H9 (cell line): Measurements from ENCODE around the gene VTCN1. TPM values are rescaled to one million over a fixed set of nuclear protein-coding genes. Genes with fewer than 3 reads are reported as not detected.

Experiments used
- DNase-seq: peaks from one replicate; pipeline ENCODE4 v3.0.0-alpha.2; 2017
- H2AFZ ChIP-seq: one replicate; pipeline ENCODE4 v1.6.1; 2013; ENCODE audit warnings: mild to moderate bottlenecking, low read length, control low read depth, moderate library complexity
- H2AK5ac ChIP-seq: 2 replicates; pipeline ENCODE4 v1.6.1; 2013; ENCODE audit warnings: low read length, control low read depth, mixed read lengths; ENCODE audit not compliant: insufficient read length
- H2BK120ac ChIP-seq: one replicate; pipeline ENCODE4 v1.6.1; 2013; ENCODE audit warnings: low read depth, mild to moderate bottlenecking, low read length, control low read depth, inconsistent platforms; ENCODE audit not compliant: poor library complexity, severe bottlenecking
- H2BK12ac ChIP-seq: 2 replicates; pipeline ENCODE4 v1.6.1; 2013; ENCODE audit warnings: low read length, control low read depth, mixed read lengths, low read depth; ENCODE audit not compliant: insufficient read length
- H2BK15ac ChIP-seq: 2 replicates; pipeline ENCODE4 v1.6.1; 2013; ENCODE audit warnings: low read depth, low read length, control low read depth
- H2BK20ac ChIP-seq: one replicate; pipeline ENCODE4 v1.6.1; 2013; ENCODE audit warnings: low read depth, mild to moderate bottlenecking, low read length, control low read depth, inconsistent platforms; ENCODE audit not compliant: poor library complexity, severe bottlenecking
- H2BK5ac ChIP-seq: 2 replicates; pipeline ENCODE4 v1.6.1; 2013; ENCODE audit warnings: low read length, control low read depth, mixed read lengths; ENCODE audit not compliant: insufficient read length
- H3K14ac ChIP-seq: 2 replicates; pipeline ENCODE4 v1.6.1; 2013; ENCODE audit warnings: low read length, control low read depth; ENCODE audit not compliant: insufficient read depth
- H3K18ac ChIP-seq: 2 replicates; pipeline ENCODE4 v1.6.1; 2013; ENCODE audit warnings: low read depth, mild to moderate bottlenecking, mixed read lengths, low read length, control low read depth; ENCODE audit not compliant: insufficient read length
- H3K23ac ChIP-seq: 2 replicates; pipeline ENCODE4 v1.6.1; 2013; ENCODE audit warnings: low read length, control low read depth, mixed read lengths, low read depth; ENCODE audit not compliant: insufficient read length
- H3K23me2 ChIP-seq: 2 replicates; pipeline ENCODE4 v1.6.1; 2013; ENCODE audit warnings: low read depth, mild to moderate bottlenecking, mixed read lengths, low read length, control low read depth; ENCODE audit not compliant: insufficient read length, poor library complexity, severe bottlenecking
- H3K27ac ChIP-seq: 2 replicates; pipeline ENCODE4 v1.5.1; 2013; ENCODE audit warnings: low read length, control low read depth, mixed read lengths, low read depth; ENCODE audit not compliant: insufficient read length
- H3K27me3 ChIP-seq: 2 replicates; pipeline ENCODE4 v1.6.1; 2013; ENCODE audit warnings: low read length, control low read depth, inconsistent platforms; ENCODE audit not compliant: insufficient read depth
- H3K4ac ChIP-seq: 2 replicates; pipeline ENCODE4 v1.6.1; 2013; ENCODE audit warnings: low read depth, mild to moderate bottlenecking, control low read depth, inconsistent platforms, low read length, moderate library complexity
- H3K4me1 ChIP-seq: 2 replicates; pipeline ENCODE4 v1.6.1; 2013; ENCODE audit warnings: low read length, control low read depth, inconsistent platforms; ENCODE audit not compliant: insufficient read depth
- H3K4me2 ChIP-seq: 2 replicates; pipeline ENCODE4 v1.6.1; 2013; ENCODE audit warnings: low read length, control low read depth, mixed read lengths; ENCODE audit not compliant: insufficient read length, insufficient read depth
- H3K56ac ChIP-seq: 2 replicates; pipeline ENCODE4 v1.6.1; 2013; ENCODE audit warnings: low read depth, mild to moderate bottlenecking, mixed read lengths, low read length, control low read depth; ENCODE audit not compliant: insufficient read length
- H3K79me1 ChIP-seq: 2 replicates; pipeline ENCODE4 v1.6.1; 2013; ENCODE audit warnings: low read depth, mild to moderate bottlenecking, moderate library complexity, low read length, control low read depth, inconsistent platforms; ENCODE audit not compliant: insufficient read depth, poor library complexity, severe bottlenecking
- H3K79me2 ChIP-seq: 2 replicates; pipeline ENCODE4 v1.6.1; 2013; ENCODE audit warnings: low read length, control low read depth, inconsistent platforms; ENCODE audit not compliant: insufficient read depth
- H3K9ac ChIP-seq: 2 replicates; pipeline ENCODE4 v1.6.1; 2013; ENCODE audit warnings: low read length, control low read depth, mixed read lengths; ENCODE audit not compliant: insufficient read length; ENCODE audit errors: extremely low read depth
- H3K9me3 ChIP-seq: one replicate; pipeline ENCODE4 v1.6.1; 2013; ENCODE audit warnings: low read depth, low read length, inconsistent platforms; ENCODE audit not compliant: control insufficient read depth
- H3T11ph ChIP-seq: one replicate; pipeline ENCODE4 v1.6.1; 2013; ENCODE audit warnings: mild to moderate bottlenecking, low read length, control low read depth, inconsistent platforms
- H4K20me1 ChIP-seq: one replicate; pipeline ENCODE4 v1.6.1; 2013; ENCODE audit not compliant: control insufficient read depth, insufficient read length, insufficient read depth
- H4K5ac ChIP-seq: 2 replicates; pipeline ENCODE4 v1.6.1; 2013; ENCODE audit warnings: low read depth, mild to moderate bottlenecking, mixed read lengths, low read length, control low read depth; ENCODE audit not compliant: insufficient read length
- H4K8ac ChIP-seq: replicated peaks from 2 replicates; pipeline ENCODE4 v1.6.1; 2013; ENCODE audit warnings: low read length, control low read depth, mixed read lengths, low read depth; ENCODE audit not compliant: insufficient read length
- H4K91ac ChIP-seq: 2 replicates; pipeline ENCODE4 v1.6.1; 2013; ENCODE audit warnings: low read depth, mild to moderate bottlenecking, moderate library complexity, mixed read lengths, low read length, control low read depth; ENCODE audit not compliant: insufficient read length
- H3K27ac Mint-ChIP-seq, 3 experiments: 2 replicates in 2 of 3; 3 replicates in 1 of 3; pipeline ENCODE4 v1.8.0; 2020 to 2021; ENCODE audit warnings: mixed read lengths in 3 of 3, mild to moderate bottlenecking in 1 of 3, moderate library complexity in 1 of 3
- H3K27me3 Mint-ChIP-seq: 2 replicates; pipeline ENCODE4 v1.8.0; 2021; ENCODE audit warnings: low read depth, mild to moderate bottlenecking, moderate library complexity, mixed read lengths
- H3K36me3 Mint-ChIP-seq, 3 experiments: 2 replicates in 2 of 3; 3 replicates in 1 of 3; pipeline ENCODE4 v1.8.0; 2020 to 2021; ENCODE audit warnings: low read depth in 3 of 3, mixed read lengths in 3 of 3; ENCODE audit not compliant: insufficient read depth in 1 of 3
- H3K4me1 Mint-ChIP-seq, 2 experiments: 2 replicates each; pipeline ENCODE4 v1.8.0; 2020; ENCODE audit warnings: mixed read lengths in 2 of 2
- H3K4me3 Mint-ChIP-seq, 2 experiments: 2 replicates in 1 of 2; 3 replicates in 1 of 2; pipeline ENCODE4 v1.8.0; 2020 to 2021; ENCODE audit warnings: mild to moderate bottlenecking in 2 of 2, mixed read lengths in 2 of 2, moderate library complexity in 1 of 2
- H3K9me3 Mint-ChIP-seq, 2 experiments: 2 replicates in 1 of 2; 3 replicates in 1 of 2; pipeline ENCODE4 v1.8.0; 2020; ENCODE audit warnings: mild to moderate bottlenecking in 2 of 2, mixed read lengths in 2 of 2, moderate library complexity in 1 of 2
- CTCF ChIP-seq: fragments of 200-600 bp; sonication (generic); conservative IDR thresholded peaks from 3 replicates; pipeline ENCODE4 v1.8.0; 2021; ENCODE audit warnings: antibody characterized with exemption, mild to moderate bottlenecking
- WGBS: extraction: QIAGEN DNeasy Blood & Tissue Kit; methylation state at CpG from one replicate; pipeline ENCODE4 v1.1.7; 2013; ENCODE audit warnings: missing lambda C conversion rate, low lambda C conversion rate, mixed read lengths; ENCODE audit not compliant: insufficient read length; ENCODE audit errors: extremely low coverage; 5-methylcytosine and 5-hydroxymethylcytosine counted together
- total RNA-seq: library from RNA; stranded (reverse); gene quantifications from 2 replicates; pipeline ENCODE4 v1.2.1, GENCODE V29; 2021

Gene VTCN1
- total RNA-seq, 1 experiment from 2014 or later: 0.33 TPM

GRCh38 chr1:117112047-117112717 is 98.5 kb downstream of the VTCN1 start:
- Histone ChIP-seq H3K4me2 (no peak overlapping the region), H3K23ac (no peak overlapping the region), H2BK5ac (no peak overlapping the region), H4K20me1 (no peaks in the 10 kb centered on the region), H2BK15ac (no peak overlapping the region), H3K27me3 (no peaks in the 10 kb centered on the region), H2AK5ac (no peak overlapping the region), H3K9me3 (no peaks in the 10 kb centered on the region), H3K18ac (no peak overlapping the region), H3K79me2 (no peaks in the 10 kb centered on the region), H3K56ac (no peak overlapping the region), H3K4me1 (peaks cover 4% of the 10 kb centered on the region; the same call in 1 of the 2 replicates), H2BK12ac (no peak overlapping the region), H3T11ph (no peak overlapping the region), H3K79me1 (no peaks in the 10 kb centered on the region), H3K14ac (no peak overlapping the region), H4K5ac (no peak overlapping the region), H4K8ac (no peak overlapping the region), H2BK20ac (no peak overlapping the region), H2AFZ (no peak overlapping the region), H3K9ac (no peak overlapping the region), H3K27ac (no peak overlapping the region), H3K4ac (no peak overlapping the region; the same call in 1 of the 2 replicates), H4K91ac (no peak overlapping the region), H2BK120ac (no peak overlapping the region), H3K23me2 (no peaks in the 10 kb centered on the region)
- peak overlapping the region in 2 of 3 experiments; percentile 63 to 86; a peak in 5 of 7 replicates for H3K27ac Mint-ChIP-seq
- no peak for TF ChIP-seq CTCF
- no peaks in the 10 kb centered on the region for H3K27me3 Mint-ChIP-seq
- H3K4me1 Mint-ChIP-seq: peaks cover 5 to 10% of the 10 kb centered on the region in 2 experiments
- no peak for DNase-seq
- H3K9me3 Mint-ChIP-seq: no peaks in the 10 kb centered on the region
- peaks cover 25 to 70% (median 63%) of the 10 kb centered on the region in 3 experiments for H3K36me3 Mint-ChIP-seq
- H3K4me3 Mint-ChIP-seq: 0 out of 5 replicates have a peak overlapping the region, but pooled peaks of 1 of the 2 experiments have one; percentile 7
- WGBS: no CpG with 5 or more reads among the region's 7 CpGs
